ENCODE measurements around the gene CORO2A.

Gene CORO2A

GRCh38 chr9:98189412-98189811 is 3.0 kb downstream of the CORO2A start:
- no peak for DNase-seq (ENCODE audit: low read depth)
- no peak overlapping the region for H3K4me3 ChIP-seq (ENCODE audit: low read length)
- TF ChIP-seq, protein P1, sequence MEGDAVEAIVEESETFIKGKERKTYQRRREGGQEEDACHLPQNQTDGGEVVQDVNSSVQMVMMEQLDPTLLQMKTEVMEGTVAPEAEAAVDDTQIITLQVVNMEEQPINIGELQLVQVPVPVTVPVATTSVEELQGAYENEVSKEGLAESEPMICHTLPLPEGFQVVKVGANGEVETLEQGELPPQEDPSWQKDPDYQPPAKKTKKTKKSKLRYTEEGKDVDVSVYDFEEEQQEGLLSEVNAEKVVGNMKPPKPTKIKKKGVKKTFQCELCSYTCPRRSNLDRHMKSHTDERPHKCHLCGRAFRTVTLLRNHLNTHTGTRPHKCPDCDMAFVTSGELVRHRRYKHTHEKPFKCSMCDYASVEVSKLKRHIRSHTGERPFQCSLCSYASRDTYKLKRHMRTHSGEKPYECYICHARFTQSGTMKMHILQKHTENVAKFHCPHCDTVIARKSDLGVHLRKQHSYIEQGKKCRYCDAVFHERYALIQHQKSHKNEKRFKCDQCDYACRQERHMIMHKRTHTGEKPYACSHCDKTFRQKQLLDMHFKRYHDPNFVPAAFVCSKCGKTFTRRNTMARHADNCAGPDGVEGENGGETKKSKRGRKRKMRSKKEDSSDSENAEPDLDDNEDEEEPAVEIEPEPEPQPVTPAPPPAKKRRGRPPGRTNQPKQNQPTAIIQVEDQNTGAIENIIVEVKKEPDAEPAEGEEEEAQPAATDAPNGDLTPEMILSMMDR (IDR thresholded peaks at IDR 0.05; ENCODE audit: insufficient read depth, low read depth, low read length, missing control alignments), result no peak

GRCh38 chr9:98187926-98188325 is 4.5 kb downstream of the CORO2A start:
- TF ChIP-seq, protein P1 (IDR thresholded peaks at IDR 0.05; ENCODE audit: insufficient read depth, low read depth, low read length, missing control alignments), result no peak
- no peak overlapping the region for H3K4me3 ChIP-seq (ENCODE audit: low read length)
- DNase-seq (ENCODE audit: low read depth), result peak; percentile 55

DNA sequence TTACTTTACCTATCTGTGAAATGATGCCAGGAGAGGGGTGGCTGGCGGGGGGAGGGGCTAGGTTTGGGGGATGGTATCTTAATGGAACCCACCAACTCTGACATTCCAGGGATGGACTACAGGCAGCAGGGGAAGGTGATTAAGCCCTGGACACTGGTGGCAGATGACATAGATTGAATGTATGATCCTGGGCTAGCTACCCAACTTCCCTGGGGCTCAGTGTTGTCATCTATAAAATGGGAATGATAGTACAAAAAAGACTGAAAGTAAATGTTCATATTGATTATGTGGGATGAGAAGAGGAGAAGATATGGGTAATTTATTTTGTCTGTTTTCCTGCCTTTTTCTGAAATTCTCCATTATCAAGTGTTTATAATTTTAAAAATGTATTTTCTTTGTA is 6.2 kb downstream of the CORO2A start:
- TF ChIP-seq, protein P1 (IDR thresholded peaks at IDR 0.05; ENCODE audit: insufficient read depth, low read depth, low read length, missing control alignments), result no peak
- no peak for DNase-seq (ENCODE audit: low read depth)
- no peak overlapping the region for H3K4me3 ChIP-seq (ENCODE audit: low read length)

- no peak overlapping the region for H3K4me3 ChIP-seq (ENCODE audit: low read length)
- DNase-seq (ENCODE audit: low read depth), result no peak
- TF ChIP-seq, protein P1 (IDR thresholded peaks at IDR 0.05; ENCODE audit: insufficient read depth, low read depth, low read length, missing control alignments), result no peak
Observed at GRCh38 chr9:98185611-98186171, 6.7 kb downstream of the CORO2A start.

- H3K4me3 ChIP-seq (ENCODE audit: low read length), result no peak overlapping the region
- TF ChIP-seq, protein P1 (IDR thresholded peaks at IDR 0.05; ENCODE audit: insufficient read depth, low read depth, low read length, missing control alignments), result no peak
- DNase-seq (ENCODE audit: low read depth), result no peak
Observed at GRCh38 chr9:98185021-98185567, 7.3 kb downstream of the CORO2A start.

DNA sequence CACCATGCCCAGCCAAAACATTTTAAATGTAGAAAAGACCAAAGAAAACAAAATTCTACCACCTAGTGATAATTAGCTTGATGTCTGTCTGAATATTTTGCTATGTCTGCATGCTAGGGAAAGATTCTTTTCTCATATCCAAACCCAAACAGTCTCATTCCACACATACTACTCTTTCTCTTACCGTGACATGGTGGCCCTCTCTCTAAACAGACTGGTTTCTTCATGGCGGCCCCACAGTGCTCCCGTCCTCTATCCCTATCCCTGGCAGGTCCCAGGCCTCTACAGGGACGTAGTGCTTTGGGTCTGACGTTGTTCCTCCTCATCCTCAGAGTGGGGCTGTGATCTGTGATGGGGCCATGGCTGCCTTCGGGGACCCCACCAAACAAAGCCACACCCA is 8.1 kb downstream of the CORO2A start:
- no peak for DNase-seq (ENCODE audit: low read depth)
- TF ChIP-seq, protein P1 (IDR thresholded peaks at IDR 0.05; ENCODE audit: insufficient read depth, low read depth, low read length, missing control alignments), result no peak
- H3K4me3 ChIP-seq (ENCODE audit: low read length), result no peak overlapping the region
